HG02885 (cell line): ENCODE measurements around the gene PLXNA4.

Source experiments
- ATAC-seq: cut with Tn5 transposase; IDR thresholded peaks from one replicate; pipeline ENCODE4 v1.9.1; 2021; ENCODE audit warnings: mild to moderate bottlenecking; ENCODE audit not compliant: unreplicated experiment, poor library complexity

The PLXNA4 gene

DNA sequence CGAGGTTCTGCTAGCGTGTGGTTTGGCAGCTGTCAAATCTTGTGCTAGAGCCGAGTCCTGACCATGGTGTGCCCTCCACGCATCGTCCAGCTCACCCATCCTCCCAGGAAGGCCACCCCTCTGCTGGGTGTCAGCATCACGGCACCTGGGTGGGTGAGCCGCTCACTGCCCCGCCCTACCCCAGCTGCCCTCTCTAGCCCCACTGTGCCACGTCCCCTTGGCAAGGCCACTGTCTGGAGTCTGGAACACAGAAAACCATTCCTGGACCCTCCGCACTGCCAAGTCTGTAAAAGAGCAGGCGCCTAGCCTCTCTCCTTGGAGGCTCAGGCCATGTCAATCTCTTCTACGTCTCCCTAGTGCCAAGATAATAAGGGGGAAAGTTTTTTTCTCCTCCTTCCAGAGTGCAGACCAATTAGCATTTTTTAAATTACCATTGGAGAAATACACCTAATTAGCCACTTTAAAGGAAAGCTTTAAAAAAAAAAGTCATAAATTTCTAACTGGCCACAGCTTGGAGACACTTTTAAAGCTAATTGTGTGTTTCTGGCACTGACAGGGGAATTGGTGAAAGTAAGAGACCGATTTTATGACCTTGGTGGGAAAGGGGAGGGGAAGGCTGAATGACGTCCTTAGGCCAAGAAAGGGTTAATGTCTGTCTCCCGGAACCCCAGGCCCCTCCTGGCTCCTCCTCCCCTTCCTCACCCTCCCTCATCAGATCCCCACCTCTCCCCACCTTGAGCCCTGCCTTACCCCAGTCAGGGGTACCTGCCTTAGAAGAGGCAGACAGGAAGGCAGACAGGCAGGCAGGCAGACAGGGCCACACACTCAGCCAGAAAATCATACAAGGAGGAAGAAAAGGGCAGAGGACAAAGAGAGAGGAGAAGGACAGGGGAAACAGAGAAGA, 151.2 kb downstream of the PLXNA4 start:
- no peak for ATAC-seq

DNA sequence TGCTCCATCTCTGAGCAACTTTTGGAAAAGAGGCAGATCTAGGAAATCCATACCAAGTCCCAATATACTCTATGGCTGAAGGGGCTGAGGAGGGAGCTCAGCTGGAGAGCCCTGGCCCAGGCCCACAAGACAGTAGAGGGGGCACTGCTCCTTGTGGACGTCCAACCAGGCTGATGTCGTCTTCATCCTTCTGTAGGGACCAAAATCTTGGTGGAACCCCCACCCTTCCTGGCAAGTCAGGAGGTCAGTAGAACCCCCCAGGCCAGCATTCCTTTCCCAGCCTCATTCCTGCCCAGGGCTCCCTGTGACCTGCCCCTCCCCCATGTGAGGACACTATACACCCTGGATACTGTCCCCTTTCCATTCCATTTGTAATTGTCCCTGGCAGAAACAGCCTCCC, 152.0 kb downstream of the PLXNA4 start:
- ATAC-seq: no peak

DNA sequence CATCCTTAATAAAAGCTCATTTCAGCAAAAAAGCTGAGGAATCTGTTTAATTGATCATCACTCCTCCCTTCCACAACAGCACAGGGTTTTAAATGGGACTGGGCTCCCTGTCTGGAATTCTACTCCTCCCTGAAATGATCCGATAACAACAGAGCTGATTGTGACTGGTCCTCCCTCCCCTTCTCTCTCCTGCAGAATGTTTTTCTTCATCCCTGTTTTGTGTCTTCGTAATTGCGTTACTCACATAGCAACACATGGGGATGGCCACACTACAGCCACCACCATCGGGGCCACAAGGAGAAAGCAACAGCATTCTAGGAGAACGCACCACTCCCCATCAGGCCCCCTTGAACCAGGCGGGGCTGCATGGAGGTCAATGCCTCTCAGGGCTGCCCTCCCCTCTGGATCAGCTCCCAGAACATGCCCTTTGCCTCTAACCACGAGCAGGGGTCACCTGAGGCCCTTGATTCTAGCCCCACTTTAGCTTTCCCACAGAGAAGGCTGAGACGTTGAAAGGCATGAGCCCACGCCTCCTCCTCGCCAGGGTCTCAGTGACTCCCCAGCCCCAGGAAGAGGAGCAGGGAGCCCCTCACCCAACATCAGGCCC, 152.6 kb downstream of the PLXNA4 start:
- no peak for ATAC-seq

DNA sequence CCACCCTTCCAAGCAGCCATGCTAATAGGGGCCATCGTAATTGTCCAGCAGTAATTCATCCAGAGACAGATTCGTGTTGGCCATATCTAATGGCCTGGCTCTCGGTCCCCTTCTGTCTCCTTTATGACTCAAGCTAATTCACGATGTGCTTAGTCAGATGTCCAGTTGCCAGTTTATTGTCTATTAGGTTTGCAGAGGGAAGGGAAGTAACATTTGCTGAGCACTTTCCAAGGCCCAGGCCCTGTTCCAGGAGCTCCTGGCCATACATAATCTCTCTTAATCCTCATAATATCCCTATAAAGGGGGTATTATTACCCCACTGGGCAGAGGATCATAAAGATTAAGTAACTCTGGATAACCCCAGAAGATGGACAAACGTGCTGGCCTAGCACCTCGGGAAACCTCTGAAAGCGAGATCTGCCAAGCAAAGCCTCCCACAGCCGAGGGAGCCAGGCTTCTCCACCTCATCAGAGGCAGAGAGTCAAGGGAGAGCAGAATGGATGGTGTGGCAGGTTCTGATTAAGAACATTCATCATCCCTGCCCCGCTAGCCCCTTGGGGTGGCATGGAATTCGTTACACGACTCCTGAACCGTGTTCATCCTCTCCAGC, 153.7 kb downstream of the PLXNA4 start:
- ATAC-seq: no peak

DNA sequence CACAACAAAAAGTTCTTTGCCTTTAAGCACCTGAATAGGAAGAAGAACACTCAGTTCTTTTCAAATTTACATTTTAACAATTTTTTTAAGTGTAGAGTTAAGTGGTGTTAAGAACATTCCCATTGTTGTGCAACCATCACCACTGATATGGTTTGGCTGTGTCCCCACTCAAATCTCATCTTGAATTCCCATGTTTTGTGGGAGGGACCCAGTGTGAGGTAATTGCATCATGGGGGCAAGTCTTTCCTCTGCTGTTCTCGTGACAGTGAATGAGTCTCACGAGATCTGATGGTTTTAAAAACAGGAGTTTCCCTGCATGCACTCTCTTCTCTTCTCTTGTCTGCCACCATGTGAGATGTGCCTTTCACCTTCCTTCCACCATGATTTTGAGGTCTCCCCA, 155.7 kb downstream of the PLXNA4 start:
- no peak for ATAC-seq

DNA sequence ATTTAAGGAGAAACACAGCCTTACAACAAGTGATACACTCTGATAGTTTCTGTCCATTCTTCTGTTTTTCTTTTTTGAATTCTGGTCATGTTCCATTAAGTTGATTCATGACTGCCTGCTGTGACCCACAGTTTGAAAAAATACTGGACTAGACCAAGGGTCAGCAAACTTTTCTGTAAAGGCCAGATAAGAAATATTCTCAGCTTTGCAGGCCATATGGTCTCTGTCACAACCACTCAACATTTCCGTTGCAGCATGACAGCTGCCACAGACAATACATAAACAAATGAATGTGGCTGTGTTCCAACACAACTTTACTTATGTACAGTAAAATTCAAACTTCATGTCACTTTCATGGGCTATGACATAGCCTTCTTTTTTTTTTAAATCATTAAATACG, 156.7 kb downstream of the PLXNA4 start:
- no peak for ATAC-seq

DNA sequence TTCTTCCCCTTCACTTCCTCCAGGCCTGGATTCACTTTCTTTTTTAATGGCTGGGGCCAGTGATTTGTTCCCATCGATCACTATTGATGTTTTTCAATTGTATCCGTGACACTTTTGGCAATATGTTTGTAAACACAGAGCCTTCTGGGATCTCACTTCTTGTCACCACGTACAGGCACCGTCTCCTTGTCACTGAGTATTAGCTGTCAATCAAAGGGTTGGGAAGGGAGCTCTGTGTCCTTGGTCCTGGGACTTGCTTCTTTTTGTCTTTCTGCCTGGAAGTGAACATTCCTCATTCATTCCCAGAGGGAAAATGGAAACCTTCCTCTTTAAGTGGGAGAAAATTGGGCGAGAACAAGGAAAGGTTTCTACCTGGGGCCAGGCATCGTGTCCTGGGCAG, 157.4 kb downstream of the PLXNA4 start:
- ATAC-seq: no peak

DNA sequence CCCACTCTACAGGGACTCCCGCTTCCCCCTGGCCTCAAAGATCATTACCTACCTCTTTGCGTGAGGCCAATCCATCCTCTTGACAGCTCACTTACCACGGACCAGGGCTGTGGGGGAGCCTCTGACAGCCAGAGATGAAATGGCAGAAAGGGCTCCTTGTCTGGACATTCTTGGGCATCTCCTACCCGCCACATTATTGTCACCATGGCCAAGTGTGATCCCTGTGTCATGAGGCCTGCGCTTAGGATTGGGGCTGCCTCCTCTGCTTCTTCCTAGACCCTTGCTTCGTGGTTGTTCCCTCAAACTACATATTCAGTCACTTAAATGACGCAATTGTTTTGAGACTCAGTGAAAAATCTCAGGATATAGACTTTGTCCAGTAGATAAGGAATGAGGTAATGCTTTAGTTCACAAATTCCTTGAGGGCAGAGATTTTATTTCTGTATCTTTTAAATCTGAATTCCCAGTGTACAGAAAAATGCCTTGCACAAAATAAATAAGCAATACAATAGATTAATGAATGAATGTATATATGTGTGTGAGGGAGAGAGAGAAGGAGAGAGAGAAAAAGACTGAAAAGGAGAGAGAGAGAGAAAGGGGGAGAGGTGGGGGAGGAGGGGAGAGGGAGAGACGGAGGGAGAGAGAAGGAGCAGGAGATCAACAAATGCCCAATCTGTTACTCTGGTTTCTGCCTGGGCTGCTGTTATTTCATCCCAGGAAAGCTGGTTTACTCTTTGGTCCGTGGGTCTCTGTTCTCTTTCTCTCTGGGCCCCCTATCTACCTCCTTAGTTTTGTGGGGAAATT, 159.0 kb downstream of the PLXNA4 start:
- ATAC-seq: no peak

DNA sequence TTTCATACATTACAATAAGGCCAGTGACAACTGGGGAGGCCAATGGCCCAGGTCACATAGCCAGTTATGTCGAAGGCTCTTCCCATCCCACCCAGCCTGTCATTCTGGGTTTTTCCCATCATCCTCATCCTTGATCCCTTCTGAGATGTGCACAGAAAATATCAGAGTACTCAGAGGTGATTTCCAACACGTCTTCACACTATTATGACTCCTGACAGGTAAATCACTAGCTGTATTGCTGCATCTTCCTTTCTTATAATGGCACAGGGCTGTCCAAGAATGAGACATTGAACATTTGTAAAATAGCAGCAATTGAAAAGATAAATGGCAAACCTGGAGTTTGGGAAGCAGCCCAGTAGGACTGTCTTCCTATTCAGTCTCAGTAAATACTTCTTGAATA, 159.9 kb downstream of the PLXNA4 start:
- no peak for ATAC-seq

DNA sequence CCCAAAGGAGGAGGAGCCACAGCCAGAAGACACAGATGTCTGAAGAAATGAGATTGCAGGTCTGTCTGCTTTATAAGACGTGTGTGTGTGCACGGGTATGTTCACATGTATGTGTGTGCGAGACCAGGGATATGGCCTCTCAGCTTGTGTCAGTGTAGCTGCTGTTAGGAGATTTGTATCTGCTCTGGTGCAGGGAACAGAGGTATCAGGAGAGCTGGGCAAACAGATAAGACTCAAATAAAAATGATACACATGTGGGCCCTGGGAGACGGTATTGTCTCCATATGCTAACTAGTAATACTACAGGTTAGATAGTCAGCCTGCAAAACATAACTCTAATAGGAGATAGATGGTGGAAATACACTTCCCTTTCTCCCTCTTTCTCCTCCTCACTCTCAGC, 161.0 kb downstream of the PLXNA4 start:
- no peak for ATAC-seq

DNA sequence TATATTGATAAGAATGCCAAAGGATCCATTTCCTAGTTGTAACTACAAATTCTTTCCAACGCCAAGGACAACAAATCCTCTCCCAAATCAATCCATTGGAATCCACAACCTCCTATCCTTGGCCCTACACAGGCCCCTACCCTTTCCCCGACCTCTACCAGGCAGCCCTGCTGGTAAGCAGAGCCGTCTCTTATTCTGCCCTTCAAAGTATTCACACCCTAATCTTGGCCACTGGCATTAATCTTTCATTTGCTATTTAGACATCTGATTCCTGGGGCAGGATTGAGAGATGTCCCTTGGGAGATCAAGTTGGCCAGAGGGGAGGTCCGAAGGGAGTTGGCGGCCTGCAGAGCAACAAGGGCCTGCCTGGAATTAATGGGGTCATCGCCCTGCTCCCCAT, 161.4 kb downstream of the PLXNA4 start:
- ATAC-seq: no peak

DNA sequence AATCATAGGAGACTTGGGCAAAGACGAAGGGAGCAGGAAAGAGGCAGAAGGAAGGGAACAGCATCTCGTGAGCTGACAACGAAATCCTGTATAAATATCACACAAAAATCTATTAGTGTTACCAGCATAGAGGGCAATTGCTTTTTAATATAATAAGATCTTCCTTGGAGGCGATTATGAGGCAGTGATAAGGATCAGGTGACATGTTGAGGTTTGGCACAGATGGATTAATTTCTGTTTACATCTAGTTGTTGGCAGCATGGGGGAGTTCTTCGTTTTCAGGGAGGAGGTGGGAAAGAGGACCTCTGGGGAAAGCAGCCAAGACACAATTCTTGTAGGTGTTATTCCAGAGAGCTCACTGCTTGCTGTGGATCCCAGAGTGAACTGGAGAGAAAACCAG, 163.8 kb downstream of the PLXNA4 start:
- ATAC-seq: no peak

DNA sequence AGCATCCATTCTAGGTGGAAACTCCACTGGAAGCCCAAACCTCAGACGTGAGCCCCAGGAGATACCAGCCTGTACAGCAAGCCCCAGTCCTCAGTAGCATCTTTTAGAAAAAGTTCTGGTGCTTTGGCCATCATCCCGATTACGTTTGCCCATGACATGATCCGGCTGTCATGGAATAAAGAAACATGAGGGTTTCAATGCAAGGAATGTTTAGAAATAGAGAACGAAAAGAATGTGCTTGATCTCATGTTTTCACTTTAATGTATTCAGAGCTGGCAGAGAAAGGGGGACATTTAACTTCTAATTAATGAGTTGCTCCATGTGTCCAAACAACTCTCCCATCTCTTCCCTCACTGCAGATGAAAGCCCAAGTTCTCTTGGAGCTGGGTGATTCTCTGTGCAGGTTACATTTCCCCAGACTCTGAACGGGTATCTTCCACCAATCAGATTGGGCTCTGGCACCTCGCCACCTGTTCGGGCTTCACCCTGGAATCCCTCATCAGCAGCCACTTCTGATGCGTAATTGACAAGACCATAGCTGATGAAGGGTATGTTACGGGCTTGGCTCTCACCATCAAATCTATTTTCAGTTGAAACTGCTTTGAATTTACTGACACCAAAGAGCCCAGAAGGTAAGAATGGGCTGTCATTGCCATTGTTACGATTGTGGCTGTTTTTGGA, 165.3 kb downstream of the PLXNA4 start:
- ATAC-seq: no peak

DNA sequence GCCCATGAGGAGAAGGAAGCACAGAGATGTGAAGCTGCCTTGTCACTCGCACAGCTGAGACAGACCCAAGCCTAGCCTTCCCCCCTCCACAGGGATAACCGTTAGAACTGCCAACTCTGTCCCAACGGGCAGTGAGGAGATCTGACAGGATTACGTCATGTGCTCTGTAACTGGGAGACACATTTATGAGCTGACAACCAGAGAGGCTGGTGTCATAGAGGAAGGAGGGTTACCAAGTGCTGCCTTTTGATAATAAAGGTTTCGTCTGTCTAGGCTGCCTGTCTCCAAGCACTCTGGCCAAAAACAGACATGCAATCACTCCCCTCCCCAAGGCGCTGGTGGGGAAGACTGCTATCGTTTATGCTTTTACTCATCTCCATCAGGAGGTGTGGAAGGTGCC, 165.9 kb downstream of the PLXNA4 start:
- ATAC-seq: no peak

DNA sequence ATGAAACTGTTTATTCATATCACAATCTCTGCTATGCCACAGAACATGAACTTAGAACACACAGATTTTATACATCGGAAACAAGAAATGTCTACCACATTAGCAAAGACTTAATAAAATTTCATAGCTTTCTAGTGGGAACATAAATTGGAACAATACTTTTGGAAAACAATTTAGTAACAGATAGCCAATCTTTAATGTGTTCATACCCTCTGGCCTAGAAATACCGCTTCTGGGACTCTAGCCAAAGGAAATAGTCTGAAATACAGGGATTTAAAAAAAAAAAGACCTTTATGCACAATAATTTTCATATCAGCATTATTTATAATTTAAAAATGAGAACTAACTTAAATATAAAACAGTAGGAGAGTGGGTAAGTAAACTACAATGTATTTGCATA, 168.5 kb downstream of the PLXNA4 start:
- ATAC-seq: no peak

DNA sequence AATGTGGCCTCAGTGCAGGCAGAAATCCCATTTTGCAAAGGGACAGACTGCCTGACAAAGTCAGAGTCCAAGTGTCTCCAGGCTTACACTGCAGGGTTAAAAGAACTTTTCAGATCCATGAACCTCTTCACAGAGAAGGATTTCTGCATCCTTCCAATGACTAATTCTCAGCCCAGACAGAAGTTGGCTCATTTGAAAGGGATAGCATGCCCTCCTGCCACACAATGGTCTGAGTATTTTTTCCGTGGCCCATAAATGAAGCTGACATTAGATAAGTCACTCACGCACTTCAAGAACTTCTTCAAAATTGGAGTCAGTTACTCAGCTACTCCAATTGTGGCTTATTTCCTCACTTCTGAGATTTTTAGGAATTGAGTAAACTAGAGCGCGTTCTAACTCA, 170.2 kb downstream of the PLXNA4 start:
- ATAC-seq: no peak

DNA sequence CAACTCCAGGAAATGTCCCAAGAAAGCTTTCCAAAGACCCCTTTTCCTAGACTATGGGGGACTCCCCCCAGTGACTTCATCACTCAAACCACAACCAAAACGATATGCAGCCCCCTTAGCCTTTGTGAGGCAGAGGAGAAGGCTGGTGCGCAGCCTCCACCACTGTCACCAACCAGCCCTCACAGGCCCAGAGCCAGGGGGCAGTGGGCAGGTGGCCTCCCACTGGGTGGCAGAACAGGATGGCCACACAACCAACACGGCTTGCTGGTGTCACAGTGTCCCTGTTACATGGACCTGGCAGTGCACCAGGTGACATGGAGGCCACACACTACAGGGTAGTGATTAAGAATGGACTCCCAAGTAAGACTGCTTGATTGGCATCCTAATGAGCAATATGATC, 172.0 kb downstream of the PLXNA4 start:
- ATAC-seq: no peak

DNA sequence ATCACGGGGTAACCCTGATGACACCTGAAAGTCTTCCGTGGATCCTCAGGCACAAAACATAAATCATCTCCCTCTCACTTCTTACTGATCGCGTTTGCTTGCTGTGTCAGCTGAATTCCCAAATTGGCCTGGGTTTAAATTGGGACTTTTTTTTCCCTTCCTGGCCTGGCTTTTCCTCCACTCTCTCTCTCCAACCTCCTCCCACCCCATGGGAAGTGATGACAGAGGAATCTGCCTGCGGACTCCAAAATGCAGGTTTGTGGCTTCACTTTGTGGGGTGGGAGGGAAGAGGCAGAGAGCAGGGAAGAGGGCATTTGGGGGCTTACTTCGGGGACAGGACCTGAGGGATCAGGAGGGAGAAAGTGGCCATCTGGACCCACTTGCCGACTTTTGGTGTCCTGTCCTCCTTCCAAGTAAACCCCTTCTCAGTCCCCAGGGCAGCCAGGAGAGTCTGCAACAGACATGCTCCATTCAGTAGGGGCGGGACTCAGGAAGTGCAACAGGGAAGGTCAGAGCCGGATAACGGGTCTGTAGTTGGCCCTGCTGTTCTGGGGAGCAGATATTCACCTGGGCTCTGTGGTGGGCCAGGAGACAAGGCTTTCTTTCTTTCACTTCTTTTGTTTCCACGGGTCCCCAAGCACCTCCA, 172.7 kb downstream of the PLXNA4 start:
- ATAC-seq: no peak

DNA sequence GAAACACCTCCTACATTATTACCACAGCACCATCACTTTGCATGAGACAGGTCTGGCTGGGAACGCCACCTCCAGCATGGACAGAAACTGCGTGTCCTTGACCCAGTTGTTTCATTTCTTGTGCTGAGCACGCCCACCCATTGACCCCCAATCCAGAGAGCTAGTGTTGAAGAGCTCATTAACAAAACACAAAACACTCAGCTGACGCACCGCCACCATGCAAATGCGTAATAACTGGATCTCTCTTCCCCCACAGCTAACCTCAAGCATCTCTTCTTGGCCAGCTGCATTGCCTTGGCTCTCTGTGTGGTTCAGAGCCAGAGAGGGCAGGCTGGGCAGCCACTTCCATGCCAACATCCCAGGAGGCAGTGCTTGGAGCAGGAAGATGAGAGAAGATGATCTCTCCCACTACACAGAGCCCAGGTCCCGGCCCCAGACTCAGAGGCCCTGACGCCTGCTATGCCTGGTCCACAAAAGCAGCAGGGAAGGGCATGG, 173.5 kb downstream of the PLXNA4 start:
- no peak for ATAC-seq

DNA sequence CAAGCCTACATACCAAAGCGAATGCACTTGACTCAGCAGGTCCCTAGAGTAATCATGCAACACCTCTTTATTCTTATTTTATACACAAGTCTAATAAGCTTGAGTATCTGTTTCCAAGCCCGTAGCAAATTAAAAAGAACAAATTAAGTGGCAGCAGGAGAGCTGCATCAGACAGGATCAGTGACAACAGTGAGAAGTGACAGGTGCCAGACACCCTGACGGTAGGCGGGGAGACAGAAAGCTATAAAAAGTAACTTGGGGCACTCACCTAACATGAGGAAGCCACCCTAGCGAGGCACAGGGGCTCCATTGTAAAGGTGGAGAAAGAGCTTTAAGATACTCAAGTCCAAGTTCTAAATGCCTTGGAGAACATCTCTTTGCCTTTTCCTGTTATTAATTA, 174.2 kb downstream of the PLXNA4 start:
- ATAC-seq: no peak
